LHCN-M2 (cell line): ENCODE results near the gene DNLZ. TPM values are rescaled to one million over a fixed set of nuclear protein-coding genes. Genes with fewer than 3 reads are reported as not detected.

Experiments used
- DNase-seq: peaks from one replicate; pipeline ENCODE4 v3.0.0-alpha.2; 2012; ENCODE audit warnings: low read depth
- total RNA-seq: library from RNA; depleted of rRNA; stranded (reverse); fragments of >200 nt; gene quantifications from 2 replicates; pipeline ENCODE4 v1.2.3, GENCODE V29; 2014; rRNA removed

DNLZ gene
- total RNA-seq, 1 experiment from 2014 or later, result 52.0 TPM

DNA sequence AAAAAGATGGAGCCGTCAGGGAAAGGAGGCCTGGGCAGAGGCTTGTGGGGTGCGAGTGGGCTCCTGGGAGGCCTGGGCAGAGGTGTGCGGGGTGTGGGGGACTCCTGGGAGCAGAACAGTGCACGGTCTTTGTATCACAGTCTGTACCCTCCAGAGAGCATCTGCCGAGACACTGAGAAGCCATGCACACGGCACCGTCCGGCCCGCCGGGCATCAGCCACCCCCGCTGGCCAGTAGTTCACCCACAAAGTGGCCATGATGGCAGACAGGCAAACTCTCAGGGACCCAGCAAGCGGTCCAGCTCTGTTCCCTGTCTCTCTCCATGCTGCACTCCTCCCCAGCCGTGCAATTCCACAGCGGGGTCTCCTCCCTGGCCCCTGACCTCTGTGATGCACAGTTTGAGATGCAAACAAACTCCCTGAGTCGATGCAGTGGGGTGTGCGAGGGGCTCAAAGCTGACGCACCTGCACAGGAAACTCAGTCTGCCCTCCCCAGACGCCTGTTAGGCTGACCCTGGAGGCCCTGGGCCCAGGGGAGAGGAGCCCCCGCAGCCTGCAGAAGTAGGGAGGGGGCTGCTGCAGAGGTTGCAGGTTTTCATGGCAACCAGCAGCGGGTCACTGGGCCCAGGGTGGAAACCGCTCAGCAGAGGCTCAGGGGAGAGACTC is 45.3 kb downstream of the DNLZ start:
- DNase-seq, result no peak

DNA sequence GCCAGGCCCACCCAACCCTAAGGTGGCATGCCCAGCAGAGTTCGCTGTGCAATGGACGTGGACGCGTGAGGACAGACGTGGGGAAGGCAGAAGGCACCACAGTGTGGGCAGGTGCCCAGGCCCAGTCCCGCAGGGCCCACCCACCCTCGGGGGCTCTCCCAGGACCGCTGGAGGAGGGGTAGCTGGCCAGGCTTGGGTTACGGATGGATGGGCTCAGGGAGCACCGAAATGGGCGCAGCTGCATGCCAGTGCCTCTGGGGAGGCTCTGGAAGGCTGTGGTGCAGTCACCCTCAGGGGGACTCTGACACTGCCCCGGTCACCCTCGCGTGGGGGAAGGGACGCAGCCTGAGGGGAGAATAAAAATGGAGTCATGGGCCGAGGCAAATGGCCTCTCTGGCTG is 45.8 kb downstream of the DNLZ start:
- DNase-seq, result no peak

DNA sequence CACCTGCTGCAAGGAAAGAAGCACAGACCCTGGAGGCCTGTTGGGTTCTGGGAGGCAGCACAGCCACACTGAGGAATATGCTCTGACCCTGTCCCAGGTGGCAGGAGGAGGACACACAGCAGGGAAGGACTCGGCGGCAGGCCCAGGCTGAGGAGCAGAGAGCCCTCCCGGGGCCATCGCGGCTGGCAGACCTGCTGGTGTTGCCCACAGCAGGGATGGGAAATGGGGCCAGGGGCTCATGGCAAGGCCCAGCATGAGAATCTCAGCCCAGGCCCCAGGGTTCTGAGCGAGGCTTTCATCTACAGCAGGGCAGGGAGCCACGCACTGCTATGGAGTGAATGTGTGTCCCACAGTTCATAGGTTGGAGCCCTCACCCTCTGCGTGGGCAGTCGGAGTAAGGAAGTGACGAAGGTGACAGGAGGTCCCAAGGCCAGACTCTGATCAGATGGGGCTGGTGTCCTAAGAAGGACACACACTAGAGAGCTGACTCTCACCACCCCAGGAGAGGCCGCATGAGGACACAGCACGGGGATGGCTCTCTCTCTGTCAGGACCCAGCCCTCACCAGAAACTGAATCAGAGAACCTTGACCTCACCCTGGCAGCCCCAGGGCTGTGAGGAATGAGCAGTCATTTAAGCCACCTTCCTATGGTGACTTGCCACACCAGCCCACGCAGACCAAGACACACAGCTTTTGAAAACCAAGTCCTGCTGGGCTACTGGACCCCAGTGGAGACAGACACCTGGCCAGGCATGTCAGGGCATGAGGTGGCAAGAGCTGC is 46.5 kb downstream of the DNLZ start:
- no peak for DNase-seq

DNA sequence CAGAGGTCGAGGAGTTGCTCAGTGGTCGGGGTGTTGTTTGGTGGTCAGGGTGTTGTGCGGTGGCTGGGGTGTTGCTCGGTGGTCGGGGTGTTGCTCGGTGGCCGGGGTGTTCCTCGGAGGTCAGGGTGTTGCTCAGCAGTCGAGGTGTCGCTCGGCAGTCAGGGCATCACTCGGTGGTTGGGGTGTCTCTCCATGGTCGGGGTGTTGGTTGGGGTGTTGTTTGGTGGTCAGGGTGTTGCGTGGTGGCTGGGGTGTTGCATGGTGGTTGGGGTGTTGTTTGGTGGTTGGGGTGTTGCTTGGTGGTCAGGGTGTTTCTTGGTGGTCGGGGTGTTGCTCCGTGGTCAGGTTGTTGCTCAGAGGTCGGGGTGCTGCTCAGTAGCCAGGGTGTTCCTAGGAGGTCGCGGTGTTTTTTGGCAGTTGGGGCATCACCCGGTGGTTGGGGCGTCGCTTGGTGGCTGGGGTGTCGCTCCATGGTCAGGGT is 47.2 kb downstream of the DNLZ start:
- DNase-seq, result no peak

DNA sequence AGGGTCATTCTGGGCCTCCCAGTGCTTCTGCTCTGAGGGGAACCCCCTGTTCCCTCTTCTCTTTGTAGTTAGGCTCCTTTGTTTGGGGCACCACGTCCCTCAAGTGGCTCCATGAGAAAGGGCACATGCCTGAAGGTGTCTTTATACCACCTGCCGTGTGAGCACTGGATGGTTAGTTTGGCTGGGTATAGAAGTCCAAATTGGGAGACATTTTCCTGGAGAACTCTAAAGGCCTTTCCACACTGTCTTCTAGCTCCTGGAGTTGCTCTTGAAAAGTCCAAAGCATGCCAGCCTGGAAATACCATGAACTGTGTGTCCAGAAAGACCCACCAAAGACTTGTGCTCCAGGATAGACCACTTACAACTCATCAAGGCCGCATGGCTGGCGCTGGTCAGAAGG is 48.6 kb downstream of the DNLZ start:
- DNase-seq, result no peak

DNA sequence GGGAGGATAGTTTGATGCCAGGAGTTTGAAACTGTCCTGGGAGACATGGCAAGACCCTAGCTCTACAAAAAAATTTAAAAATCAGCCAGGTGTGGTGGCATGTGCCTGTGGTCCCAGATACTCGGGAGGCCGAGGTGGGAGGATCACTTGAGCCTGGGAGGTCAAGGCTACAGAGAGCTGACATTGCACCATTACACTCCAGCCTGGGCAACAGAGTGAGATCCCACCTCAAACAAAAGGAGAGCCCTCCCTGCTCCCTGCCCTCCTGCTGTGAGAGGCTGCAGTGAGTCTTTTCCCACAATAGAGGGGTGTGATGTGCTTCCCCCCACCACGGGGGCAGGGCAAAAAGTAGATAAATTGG is 49.5 kb downstream of the DNLZ start:
- DNase-seq, result no peak

DNA sequence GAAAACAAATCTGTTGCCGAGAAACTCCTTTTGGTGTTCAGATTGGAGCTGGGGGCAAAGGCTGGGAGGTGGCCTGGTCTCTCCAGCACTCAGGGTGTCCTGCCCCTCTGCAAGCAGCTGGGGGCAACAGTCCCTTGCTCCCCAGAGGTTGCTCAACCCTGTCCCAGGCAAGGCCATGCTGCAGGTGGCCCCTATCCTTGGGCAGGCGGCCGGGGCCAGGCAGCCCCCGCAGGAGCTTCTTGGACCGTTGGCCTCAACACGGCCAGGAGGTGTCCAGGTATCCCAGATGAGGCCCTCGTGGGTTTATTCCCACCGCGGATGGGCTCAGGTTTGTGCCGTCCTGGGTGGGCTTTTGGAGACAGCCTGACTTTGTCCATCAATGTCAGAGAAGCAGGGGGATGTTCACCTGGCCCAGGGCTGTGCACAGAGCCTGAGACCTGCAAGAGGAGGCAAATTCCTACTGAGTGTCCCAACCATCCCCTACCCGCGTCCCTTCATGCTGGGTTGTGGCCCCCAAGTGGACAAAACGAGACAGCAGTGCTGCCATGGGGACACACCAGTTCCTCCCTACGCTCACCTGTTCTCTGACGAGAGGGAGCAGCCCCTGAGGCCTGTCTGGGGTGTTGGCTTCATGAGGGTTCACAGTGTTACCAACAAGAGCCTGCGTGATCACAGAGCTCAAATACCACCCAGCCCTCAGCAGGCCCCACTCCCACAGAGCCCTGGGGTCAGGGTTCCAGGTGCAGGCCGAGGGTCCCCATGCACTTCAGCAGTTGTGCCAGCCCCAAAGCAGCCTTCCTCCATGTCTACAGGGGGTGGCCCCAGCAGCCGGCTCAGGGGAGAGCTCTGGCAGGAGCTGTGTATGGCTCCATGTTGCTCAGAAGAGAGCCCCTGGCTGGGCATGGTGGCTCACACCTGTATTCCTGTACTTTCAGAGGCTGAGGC is 50.2 kb downstream of the DNLZ start:
- DNase-seq, result no peak

DNA sequence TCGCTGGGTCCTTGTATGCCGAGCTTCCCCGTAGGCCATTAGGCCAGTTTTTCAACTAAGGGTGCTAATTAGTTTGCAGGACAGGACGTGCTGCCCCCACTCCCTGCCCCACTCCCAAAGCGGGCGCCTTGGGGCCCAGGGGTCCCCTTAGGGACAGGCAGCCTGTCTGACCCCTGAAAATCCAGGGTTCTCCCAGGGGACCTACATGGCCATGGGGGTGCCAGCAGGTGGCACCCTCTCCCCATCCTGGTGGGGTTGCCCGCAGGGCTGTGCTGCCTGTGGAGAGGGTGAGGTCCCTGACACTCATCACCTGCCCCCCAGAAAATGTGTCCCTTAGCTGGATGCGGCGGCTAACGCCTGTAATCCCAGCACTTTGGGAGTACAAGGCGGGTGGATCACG is 51.1 kb downstream of the DNLZ start:
- DNase-seq, result no peak

DNA sequence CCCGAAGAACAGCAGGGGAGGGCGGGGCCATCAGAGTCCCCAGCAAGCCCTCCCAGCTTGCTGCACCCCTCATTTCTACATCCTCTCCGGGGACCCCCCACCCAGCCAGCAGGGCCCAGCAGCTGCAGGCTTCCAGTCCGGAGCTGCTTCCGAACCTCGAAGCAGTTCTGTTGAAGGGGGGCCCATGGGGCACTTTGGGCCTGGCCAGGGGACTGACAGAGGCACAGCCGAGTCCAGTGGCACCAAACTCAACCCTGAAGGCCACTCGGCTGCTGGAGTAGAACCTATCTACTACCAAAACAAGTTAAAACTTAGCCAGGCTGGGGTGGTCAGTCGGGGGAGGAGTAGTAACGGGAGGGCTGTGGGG is 51.6 kb downstream of the DNLZ start:
- no peak for DNase-seq

DNA sequence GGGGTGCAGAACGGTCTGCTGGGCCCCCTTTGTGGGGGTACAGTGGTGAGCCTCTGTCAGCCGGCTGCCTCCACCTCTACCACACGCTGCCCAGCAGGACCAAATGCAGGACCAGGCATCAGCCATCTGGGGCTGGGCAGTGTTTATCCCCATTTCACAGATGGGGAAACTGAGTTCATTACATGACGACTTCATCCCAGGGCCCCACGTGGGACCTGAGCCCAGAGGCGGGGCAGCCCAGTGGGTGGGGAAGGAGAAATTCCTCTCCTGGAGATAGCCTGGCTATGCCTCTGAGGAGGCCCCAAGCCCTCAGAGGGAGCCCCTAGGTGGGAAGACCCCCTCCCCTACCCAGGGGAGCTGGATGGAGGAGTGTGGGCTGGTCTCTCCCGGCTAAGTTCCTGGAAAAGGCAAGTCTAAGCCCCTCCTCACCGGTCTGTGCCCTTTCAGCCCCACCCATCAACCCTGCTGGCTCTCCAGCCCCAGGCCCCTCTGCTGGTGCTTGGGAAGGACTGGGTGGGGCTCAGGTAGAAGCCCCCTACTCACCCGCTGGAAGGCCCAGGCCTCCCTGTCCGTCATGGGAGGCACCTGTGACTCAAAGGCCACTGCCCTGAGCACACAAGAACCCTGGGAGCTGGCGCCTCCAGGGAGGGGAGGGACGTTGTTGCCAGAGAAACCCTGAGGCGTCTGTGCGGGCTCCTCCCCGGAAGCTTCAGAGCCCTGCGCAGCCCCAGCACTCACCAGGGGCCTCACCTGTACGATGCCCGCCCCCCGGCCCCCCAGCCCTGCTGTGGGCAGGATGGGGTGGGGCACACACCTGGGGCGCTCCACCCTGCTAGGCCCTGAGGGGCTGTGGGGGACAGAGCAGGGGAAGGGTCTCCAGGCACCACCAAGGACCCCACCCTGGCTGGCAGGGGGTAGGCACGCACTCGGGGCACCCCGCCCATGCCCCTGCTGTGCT is 52.2 kb downstream of the DNLZ start:
- no peak for DNase-seq

DNA sequence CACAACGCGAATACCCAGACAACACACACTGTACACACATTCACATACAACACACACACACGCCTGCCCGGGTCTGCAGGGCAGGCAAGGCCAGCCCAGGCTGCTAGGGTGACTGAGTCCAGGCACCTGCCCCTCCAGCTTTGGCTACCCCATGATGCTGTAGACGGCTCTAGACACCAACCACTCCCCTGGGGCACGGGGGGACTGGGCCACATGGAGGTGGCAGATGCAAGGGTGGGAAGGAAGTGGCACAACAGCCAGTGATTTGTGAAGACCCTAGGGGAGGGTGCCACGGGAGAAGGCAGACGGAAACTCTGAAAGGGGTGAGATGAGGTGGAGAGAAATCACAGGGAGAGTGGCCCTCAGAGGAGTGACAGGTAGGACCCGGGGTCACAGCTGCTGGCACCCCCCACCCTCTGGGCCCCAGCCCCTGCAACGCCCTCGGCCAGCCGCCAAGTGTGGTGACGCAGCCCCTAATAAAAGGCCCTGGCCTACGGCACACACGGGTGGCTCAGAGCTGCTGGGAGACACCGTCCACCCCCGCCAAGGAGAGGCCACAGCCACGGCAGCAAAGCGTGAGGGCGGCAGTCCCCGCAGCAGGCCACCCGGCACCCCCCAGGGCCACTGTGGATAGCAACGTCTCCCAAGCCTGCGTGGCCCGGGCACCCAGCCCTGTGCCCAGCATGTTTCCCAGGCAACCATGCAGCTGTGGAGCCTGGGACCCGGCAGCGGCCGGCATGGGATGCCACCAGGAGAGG is 53.1 kb downstream of the DNLZ start:
- DNase-seq, result no peak

DNA sequence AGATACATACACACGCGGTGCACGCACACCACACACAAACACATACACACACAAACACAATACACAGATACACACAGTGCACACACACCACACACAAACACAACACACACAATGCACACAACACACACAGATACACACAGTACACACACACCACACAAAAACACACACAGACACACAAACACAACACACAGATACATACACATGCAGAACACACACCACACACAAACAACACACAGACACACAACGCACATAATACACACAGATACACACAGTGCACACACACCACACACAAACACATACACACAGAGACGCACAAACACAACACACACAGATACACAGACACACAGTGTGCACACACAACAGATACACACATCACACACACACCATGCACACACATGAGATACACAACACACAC is 53.7 kb downstream of the DNLZ start:
- no peak for DNase-seq

Other genes with a start within 250 kb of the DNLZ start
- 54.7 TPM in 2 replicates for gene TMEM250, start 244.9 kb downstream of the DNLZ start, total RNA-seq
- gene LHX3, start 158.6 kb downstream of the DNLZ start, total RNA-seq, result not detected in 2 replicates
- gene QSOX2, start 117.9 kb downstream of the DNLZ start, total RNA-seq, result 17.9 and 20.9 TPM in 2 replicates
- gene CCDC187, start 59.6 kb downstream of the DNLZ start, total RNA-seq, result not detected in 2 replicates
- 34.1 and 34.4 TPM in 2 replicates for gene GPSM1, start 36.2 kb downstream of the DNLZ start, total RNA-seq
- gene CARD9, start 9.9 kb upstream of the DNLZ start, total RNA-seq, result 0.19 and 0.86 TPM in 2 replicates
- gene SNAPC4, start 36.4 kb upstream of the DNLZ start, total RNA-seq, result 9.2 and 9.4 TPM in 2 replicates
- gene ENTR1, start 46.9 kb upstream of the DNLZ start, total RNA-seq, result 66.4 and 66.5 TPM in 2 replicates
- gene PMPCA, start 46.9 kb upstream of the DNLZ start, total RNA-seq, result 46.9 and 54.2 TPM in 2 replicates
- 13.5 and 14.2 TPM in 2 replicates for gene INPP5E, start 76.1 kb upstream of the DNLZ start, total RNA-seq
- 25.5 and 28.9 TPM in 2 replicates for gene SEC16A, start 119.3 kb upstream of the DNLZ start, total RNA-seq
- gene NOTCH1, start 182.3 kb upstream of the DNLZ start, total RNA-seq, result 9.1 and 10.8 TPM in 2 replicates